ENCODE data around the gene CEP128. TPM values are rescaled to one million over a fixed set of nuclear protein-coding genes. Genes with fewer than 3 reads are reported as not detected.

Gene CEP128
- polyA plus RNA-seq, 1 donor (not counting 4 experiments of a cell fraction or from before 2014, with no cell fraction given): 2.6 TPM

- no peaks in the 10 kb centered on the region for H3K9me3 ChIP-seq (ENCODE audit: control insufficient read depth, low read depth, low read length)
- no peak overlapping the region for H3K4me2 ChIP-seq (ENCODE audit: control insufficient read depth, extremely low read depth, insufficient read depth, low read depth, low read length)
- no peaks in the 10 kb centered on the region for H3K27me3 ChIP-seq (ENCODE audit: control insufficient read depth, extremely low read depth, insufficient read depth, low read length)
- no peak for DNase-seq (ENCODE audit: low read depth, low spot score)
- H3K4me3 ChIP-seq (ENCODE audit: control insufficient read depth in 2 of 3, extremely low read depth in 1 of 3, insufficient read depth in 2 of 3, low read depth in 1 of 3, low read length in 3 of 3): no peak overlapping the region
- no peak overlapping the region for H3K9ac ChIP-seq (ENCODE audit: control insufficient read depth, extremely low read depth, insufficient read depth, low read length)
- no peak for TF ChIP-seq CTCF (optimal IDR thresholded peaks at IDR 0.05 in 1 of 3, IDR thresholded peaks at IDR 0.05 in 1 of 3, conservative IDR thresholded peaks at IDR 0.05 in 1 of 3; ENCODE audit: extremely low read depth in 1 of 3, insufficient read depth in 2 of 3, low read length in 3 of 3)
- TF ChIP-seq EZH2 (IDR thresholded peaks at IDR 0.05; ENCODE audit: low read length): no peak
- H3K36me3 ChIP-seq (ENCODE audit: control insufficient read depth in 2 of 2, extremely low read depth in 1 of 2, insufficient read depth in 2 of 2, low read length in 2 of 2): no peaks in the 10 kb centered on the region
- dilution Hi-C loops (cut with MboI; ENCODE audit: extremely low pct_ligation_motif_present, low sequenced_read_pairs): no loop called here
- H3K79me2 ChIP-seq (ENCODE audit: control insufficient read depth, insufficient read depth, low read length): no peaks in the 10 kb centered on the region
- no peak for FAIRE-seq
- no peaks in the 10 kb centered on the region for H4K20me1 ChIP-seq (ENCODE audit: control insufficient read depth, extremely low read depth, insufficient read depth, low read length)
- H2AFZ ChIP-seq (ENCODE audit: control insufficient read depth, low read length): no peak overlapping the region
- no peaks in the 10 kb centered on the region for H3K4me1 ChIP-seq (ENCODE audit: control insufficient read depth, extremely low read depth, insufficient read depth, low read length)
- H3K9me1 ChIP-seq (ENCODE audit: control insufficient read depth, extremely low read depth, insufficient read depth, low read length): no peaks in the 10 kb centered on the region
- H3K27ac ChIP-seq (ENCODE audit: control insufficient read depth, insufficient read depth, low read length): no peak overlapping the region
Measured at GRCh38 chr14:80609055-80609454, 332.5 kb downstream of the CEP128 start.

DNA sequence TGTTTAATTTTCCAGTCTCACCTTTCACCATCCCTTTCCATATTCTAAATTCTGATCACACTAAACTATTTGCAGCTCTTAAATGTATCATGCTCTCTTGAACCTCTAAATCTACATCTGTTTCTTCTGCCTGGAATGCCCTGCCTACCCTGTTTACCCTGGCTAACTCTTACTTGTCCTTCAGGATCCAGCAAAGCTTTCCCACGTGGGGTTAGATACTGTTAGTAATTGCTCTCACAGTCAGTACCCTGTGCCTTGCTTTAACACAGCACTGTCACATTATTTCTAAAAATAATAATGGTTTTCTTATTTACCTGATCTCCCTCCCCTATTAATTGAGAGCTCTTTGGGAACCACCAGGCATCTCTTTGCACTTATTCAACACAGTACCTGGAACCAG, 333.0 kb downstream of the CEP128 start:
- no peaks in the 10 kb centered on the region for H3K9me1 ChIP-seq (ENCODE audit: control insufficient read depth, extremely low read depth, insufficient read depth, low read length)
- H3K79me2 ChIP-seq (ENCODE audit: control insufficient read depth, insufficient read depth, low read length): no peaks in the 10 kb centered on the region
- no peaks in the 10 kb centered on the region for H3K36me3 ChIP-seq (ENCODE audit: control insufficient read depth in 2 of 2, extremely low read depth in 1 of 2, insufficient read depth in 2 of 2, low read length in 2 of 2)
- DNase-seq (ENCODE audit: low read depth, low spot score) (no peak), FAIRE-seq (no peak)
- H3K4me3 ChIP-seq (ENCODE audit: control insufficient read depth in 2 of 3, extremely low read depth in 1 of 3, insufficient read depth in 2 of 3, low read depth in 1 of 3, low read length in 3 of 3): no peak overlapping the region
- H3K9me3 ChIP-seq (ENCODE audit: control insufficient read depth, low read depth, low read length): no peaks in the 10 kb centered on the region
- dilution Hi-C loops (cut with MboI; ENCODE audit: extremely low pct_ligation_motif_present, low sequenced_read_pairs): no loop called here
- H3K27me3 ChIP-seq (ENCODE audit: control insufficient read depth, extremely low read depth, insufficient read depth, low read length): no peaks in the 10 kb centered on the region
- no peaks in the 10 kb centered on the region for H3K4me1 ChIP-seq (ENCODE audit: control insufficient read depth, extremely low read depth, insufficient read depth, low read length)
- no peak for TF ChIP-seq EZH2 (IDR thresholded peaks at IDR 0.05; ENCODE audit: low read length)
- TF ChIP-seq CTCF (optimal IDR thresholded peaks at IDR 0.05 in 1 of 3, IDR thresholded peaks at IDR 0.05 in 1 of 3, conservative IDR thresholded peaks at IDR 0.05 in 1 of 3; ENCODE audit: extremely low read depth in 1 of 3, insufficient read depth in 2 of 3, low read length in 3 of 3): no peak
- H3K4me2 ChIP-seq (ENCODE audit: control insufficient read depth, extremely low read depth, insufficient read depth, low read depth, low read length): no peak overlapping the region
- no peaks in the 10 kb centered on the region for H4K20me1 ChIP-seq (ENCODE audit: control insufficient read depth, extremely low read depth, insufficient read depth, low read length)
- no peak overlapping the region for H3K27ac ChIP-seq (ENCODE audit: control insufficient read depth, insufficient read depth, low read length)
- no peak overlapping the region for H2AFZ ChIP-seq (ENCODE audit: control insufficient read depth, low read length)
- no peak overlapping the region for H3K9ac ChIP-seq (ENCODE audit: control insufficient read depth, extremely low read depth, insufficient read depth, low read length)
